Measurements from ENCODE around the gene WFIKKN2.
"Not testable (repeated sequence)": the region's sequence is repeated elsewhere in the genome, so short reads cannot be mapped to it uniquely, and the experiment has no call there.

WFIKKN2 gene

DNA sequence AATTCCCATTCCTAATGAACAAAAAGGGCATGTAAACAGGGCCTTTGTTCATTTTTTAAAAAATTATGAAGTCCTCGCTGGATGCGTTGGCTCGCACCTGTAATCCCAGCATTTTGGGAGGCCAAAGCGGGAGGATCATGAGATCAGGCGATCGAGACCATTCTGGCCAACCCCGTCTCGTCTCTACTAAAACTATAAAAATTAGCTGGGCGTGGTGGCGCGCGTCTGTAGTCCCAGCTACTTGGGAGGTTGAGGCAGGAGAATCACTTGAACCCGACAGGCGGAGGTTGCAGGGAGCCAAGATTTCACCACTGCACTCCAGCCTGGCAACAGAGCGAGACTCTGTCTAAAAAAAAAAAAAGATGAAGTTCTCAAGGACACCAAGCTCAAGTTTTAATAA lies 24.3 kb downstream of the WFIKKN2 start:
- H3K27me3 ChIP-seq (replicated peaks in 2 of 5; ENCODE audit: control insufficient read depth in 4 of 5, insufficient read depth in 5 of 5, low read length in 4 of 5); H3K36me3 ChIP-seq (ENCODE audit: control insufficient read depth in 4 of 4, insufficient read depth in 4 of 4, low read length in 3 of 4); H3K9me3 ChIP-seq (ENCODE audit: control extremely low read depth in 1 of 5, control insufficient read depth in 4 of 5, insufficient read depth in 2 of 5, low read depth in 1 of 5, low read length in 4 of 5); H3K4me3 ChIP-seq (ENCODE audit: control insufficient read depth in 1 of 7, extremely low read depth in 1 of 7, insufficient read depth in 4 of 7, low read depth in 2 of 7, low read length in 6 of 7); H3K4me1 ChIP-seq (ENCODE audit: control extremely low read depth in 1 of 4, control insufficient read depth in 4 of 4, insufficient read depth in 4 of 4, low read length in 3 of 4); H3K27ac ChIP-seq (ENCODE audit: insufficient read depth in 1 of 2, low read depth in 1 of 2, low read length in 2 of 2, poor library complexity in 1 of 2, severe bottlenecking in 2 of 2); DNase-seq: not testable (repeated sequence)
- ChIA-PET POLR2A (interaction anchor here (0.8 kb wide), 1 partner anchor 46 kb away, joined by 3 read pairs; no protein-coding TSS in a partner anchor), CTCF (interaction anchor here (0.8 to 22.0 kb wide), 4 partner anchors 52 to 117 kb away, joined by 3 to 480 read pairs (median 3); no protein-coding TSS in a partner anchor)
- 98% methylated on average over 15 of the region's 15 CpGs for WGBS (ENCODE audit: insufficient coverage)

DNA sequence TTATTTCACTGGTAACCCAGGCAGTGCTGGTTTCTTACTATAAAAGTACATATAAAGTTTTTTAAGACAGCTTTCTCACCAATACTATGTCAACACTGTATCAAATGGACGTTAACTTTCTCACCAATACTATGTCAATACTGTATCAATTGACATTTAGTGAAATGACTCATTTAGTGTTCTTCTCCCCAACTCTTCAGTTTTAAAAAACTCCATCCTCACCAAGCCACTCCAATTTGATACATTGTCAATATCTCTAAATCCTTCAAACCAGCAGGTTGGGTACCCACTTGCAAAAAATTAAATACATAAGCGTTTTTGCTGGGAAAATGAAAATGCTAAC lies 25.9 kb downstream of the WFIKKN2 start:
- POLR2A ChIA-PET: interaction anchor here (0.8 kb wide), 1 partner anchor 19 kb away, joined by 4 read pairs; no protein-coding TSS in a partner anchor

GRCh38 chr17:50861822-50862528 lies 26.6 kb downstream of the WFIKKN2 start:
- H3K27ac ChIP-seq (ENCODE audit: insufficient read depth in 1 of 2, low read depth in 1 of 2, low read length in 2 of 2, poor library complexity in 1 of 2, severe bottlenecking in 2 of 2): no peak overlapping the region
- peaks cover 4 to 14% (median 9%) of the 10 kb centered on the region in 4 experiments for H3K4me1 ChIP-seq (ENCODE audit: control extremely low read depth in 1 of 4, control insufficient read depth in 4 of 4, insufficient read depth in 4 of 4, low read length in 3 of 4)
- H3K27me3 ChIP-seq (replicated peaks in 2 of 5; ENCODE audit: control insufficient read depth in 4 of 5, insufficient read depth in 5 of 5, low read length in 4 of 5): no peaks in the 10 kb centered on the region
- no peak overlapping the region for H3K4me3 ChIP-seq (ENCODE audit: control insufficient read depth in 1 of 7, extremely low read depth in 1 of 7, insufficient read depth in 4 of 7, low read depth in 2 of 7, low read length in 6 of 7)
- H3K36me3 ChIP-seq (ENCODE audit: control insufficient read depth in 4 of 4, insufficient read depth in 4 of 4, low read length in 3 of 4): peaks cover 0 to 9% (median 4%) of the 10 kb centered on the region in 4 experiments
- CTCF ChIA-PET: interaction anchor here (0.6 to 22.0 kb wide), 9 partner anchors 10 to 135 kb away, joined by 3 to 480 read pairs (median 3); no protein-coding TSS in a partner anchor
- DNase-seq: no peak
- no peaks in the 10 kb centered on the region for H3K9me3 ChIP-seq (ENCODE audit: control extremely low read depth in 1 of 5, control insufficient read depth in 4 of 5, insufficient read depth in 2 of 5, low read depth in 1 of 5, low read length in 4 of 5)
- POLR2A ChIA-PET: no interaction called here
- 100% methylated on average over 1 of the region's 7 CpGs for WGBS (ENCODE audit: insufficient coverage)

More for the DNA sequence above, 25.9 kb downstream of the WFIKKN2 start:
- H3K27ac ChIP-seq (ENCODE audit: insufficient read depth in 1 of 2, low read depth in 1 of 2, low read length in 2 of 2, poor library complexity in 1 of 2, severe bottlenecking in 2 of 2): no peak overlapping the region
- 83% methylated on average over 1 of the region's 2 CpGs for WGBS (ENCODE audit: insufficient coverage)
- H3K4me3 ChIP-seq (ENCODE audit: control insufficient read depth in 1 of 7, extremely low read depth in 1 of 7, insufficient read depth in 4 of 7, low read depth in 2 of 7, low read length in 6 of 7): no peak overlapping the region
- no peak for DNase-seq
- CTCF ChIA-PET: interaction anchor here (0.6 to 22.0 kb wide), 7 partner anchors 9 to 90 kb away, joined by 3 to 480 read pairs (median 5); partner anchors contain the start of gene WFIKKN2
- no peaks in the 10 kb centered on the region for H3K27me3 ChIP-seq (replicated peaks in 2 of 5; ENCODE audit: control insufficient read depth in 4 of 5, insufficient read depth in 5 of 5, low read length in 4 of 5)
- H3K36me3 ChIP-seq (ENCODE audit: control insufficient read depth in 4 of 4, insufficient read depth in 4 of 4, low read length in 3 of 4): peaks cover 0 to 9% (median 4%) of the 10 kb centered on the region in 4 experiments
- H3K4me1 ChIP-seq (ENCODE audit: control extremely low read depth in 1 of 4, control insufficient read depth in 4 of 4, insufficient read depth in 4 of 4, low read length in 3 of 4): peaks cover 2 to 10% (median 6%) of the 10 kb centered on the region in 4 experiments
- H3K9me3 ChIP-seq (ENCODE audit: control extremely low read depth in 1 of 5, control insufficient read depth in 4 of 5, insufficient read depth in 2 of 5, low read depth in 1 of 5, low read length in 4 of 5): no peaks in the 10 kb centered on the region

- POLR2A ChIA-PET: no interaction called here
- no peak overlapping the region for H3K4me3 ChIP-seq (ENCODE audit: control insufficient read depth in 1 of 7, extremely low read depth in 1 of 7, insufficient read depth in 4 of 7, low read depth in 2 of 7, low read length in 6 of 7)
- peaks cover 0 to 9% (median 4%) of the 10 kb centered on the region in 4 experiments for H3K36me3 ChIP-seq (ENCODE audit: control insufficient read depth in 4 of 4, insufficient read depth in 4 of 4, low read length in 3 of 4)
- no peak overlapping the region for H3K27ac ChIP-seq (ENCODE audit: insufficient read depth in 1 of 2, low read depth in 1 of 2, low read length in 2 of 2, poor library complexity in 1 of 2, severe bottlenecking in 2 of 2)
- peaks cover 14 to 27% (median 21%) of the 10 kb centered on the region in 4 experiments for H3K4me1 ChIP-seq (ENCODE audit: control extremely low read depth in 1 of 4, control insufficient read depth in 4 of 4, insufficient read depth in 4 of 4, low read length in 3 of 4)
- no peaks in the 10 kb centered on the region for H3K9me3 ChIP-seq (ENCODE audit: control extremely low read depth in 1 of 5, control insufficient read depth in 4 of 5, insufficient read depth in 2 of 5, low read depth in 1 of 5, low read length in 4 of 5)
- no peaks in the 10 kb centered on the region for H3K27me3 ChIP-seq (replicated peaks in 2 of 5; ENCODE audit: control insufficient read depth in 4 of 5, insufficient read depth in 5 of 5, low read length in 4 of 5)
- DNase-seq: peak; percentile 47 to 65 (median 54)
- CTCF ChIA-PET: interaction anchor here (1.0 to 22.0 kb wide), 7 partner anchors 11 to 133 kb away, joined by 3 to 480 read pairs (median 3); no protein-coding TSS in a partner anchor
- 87% methylated on average over 8 of the region's 11 CpGs for WGBS (ENCODE audit: insufficient coverage)
Observed at GRCh38 chr17:50863221-50863843, 27.9 kb downstream of the WFIKKN2 start.

- DNase-seq: no peak
- H3K27ac ChIP-seq (ENCODE audit: insufficient read depth in 1 of 2, low read depth in 1 of 2, low read length in 2 of 2, poor library complexity in 1 of 2, severe bottlenecking in 2 of 2): no peak overlapping the region
- no CpG with 5 or more reads among the region's 3 CpGs for WGBS (ENCODE audit: insufficient coverage)
- H3K9me3 ChIP-seq (ENCODE audit: control extremely low read depth in 1 of 5, control insufficient read depth in 4 of 5, insufficient read depth in 2 of 5, low read depth in 1 of 5, low read length in 4 of 5): no peaks in the 10 kb centered on the region
- H3K27me3 ChIP-seq (replicated peaks in 2 of 5; ENCODE audit: control insufficient read depth in 4 of 5, insufficient read depth in 5 of 5, low read length in 4 of 5): peaks cover 0 to 2% (median 0%) of the 10 kb centered on the region in 5 experiments
- ChIA-PET POLR2A (no interaction called here), CTCF (interaction anchor here (1.0 to 22.0 kb wide), 4 partner anchors 11 to 88 kb away, joined by 3 to 480 read pairs (median 18); no protein-coding TSS in a partner anchor)
- peak overlapping the region in 1 of 7 experiments; percentile 95 for H3K4me3 ChIP-seq (ENCODE audit: control insufficient read depth in 1 of 7, extremely low read depth in 1 of 7, insufficient read depth in 4 of 7, low read depth in 2 of 7, low read length in 6 of 7)
- peaks cover 16 to 30% (median 24%) of the 10 kb centered on the region in 4 experiments for H3K4me1 ChIP-seq (ENCODE audit: control extremely low read depth in 1 of 4, control insufficient read depth in 4 of 4, insufficient read depth in 4 of 4, low read length in 3 of 4)
- H3K36me3 ChIP-seq (ENCODE audit: control insufficient read depth in 4 of 4, insufficient read depth in 4 of 4, low read length in 3 of 4): peaks cover 0 to 9% (median 4%) of the 10 kb centered on the region in 4 experiments
Observed at GRCh38 chr17:50863931-50864330, 28.5 kb downstream of the WFIKKN2 start.

DNA sequence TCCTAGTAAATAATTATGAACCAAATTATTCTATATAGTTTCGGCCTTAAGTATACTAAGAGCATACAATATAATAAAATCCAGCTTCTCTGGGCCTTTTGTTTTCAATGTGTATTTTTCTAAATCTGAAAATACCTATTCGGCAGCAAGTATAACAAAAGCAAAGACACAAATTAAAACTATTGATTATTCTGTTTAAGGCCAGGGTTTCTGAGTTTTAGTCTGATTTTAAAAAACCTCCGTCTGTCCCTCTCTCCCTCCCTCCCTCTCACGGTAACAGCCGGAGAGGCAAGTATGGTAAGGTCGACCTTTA lies 29.3 kb downstream of the WFIKKN2 start:
- H3K9me3 ChIP-seq (ENCODE audit: control extremely low read depth in 1 of 5, control insufficient read depth in 4 of 5, insufficient read depth in 2 of 5, low read depth in 1 of 5, low read length in 4 of 5): no peaks in the 10 kb centered on the region
- peaks cover 0 to 3% (median 2%) of the 10 kb centered on the region in 5 experiments for H3K27me3 ChIP-seq (replicated peaks in 2 of 5; ENCODE audit: control insufficient read depth in 4 of 5, insufficient read depth in 5 of 5, low read length in 4 of 5)
- H3K4me1 ChIP-seq (ENCODE audit: control extremely low read depth in 1 of 4, control insufficient read depth in 4 of 4, insufficient read depth in 4 of 4, low read length in 3 of 4): peaks cover 16 to 30% (median 24%) of the 10 kb centered on the region in 4 experiments
- WGBS (ENCODE audit: insufficient coverage): no CpG with 5 or more reads among the region's 6 CpGs
- peak overlapping the region in 1 of 2 experiments; percentile 69 for H3K27ac ChIP-seq (ENCODE audit: insufficient read depth in 1 of 2, low read depth in 1 of 2, low read length in 2 of 2, poor library complexity in 1 of 2, severe bottlenecking in 2 of 2)
- H3K4me3 ChIP-seq (ENCODE audit: control insufficient read depth in 1 of 7, extremely low read depth in 1 of 7, insufficient read depth in 4 of 7, low read depth in 2 of 7, low read length in 6 of 7): peak overlapping the region in 6 of 7 experiments; percentile 75 to 95 (median 86)
- ChIA-PET CTCF (interaction anchor here (1.4 to 22.0 kb wide), 3 partner anchors 12 to 87 kb away, joined by 3 to 480 read pairs (median 31); no protein-coding TSS in a partner anchor), POLR2A (interaction anchor here (1.1 to 3.7 kb wide), 6 partner anchors 11 to 92 kb away, joined by 3 to 30 read pairs (median 14); no protein-coding TSS in a partner anchor)
- peak in 1 of 3 donors; percentile 15 for DNase-seq
- peaks cover 0 to 9% (median 4%) of the 10 kb centered on the region in 4 experiments for H3K36me3 ChIP-seq (ENCODE audit: control insufficient read depth in 4 of 4, insufficient read depth in 4 of 4, low read length in 3 of 4)
